Activated T-cell treated with anti-CD3 and anti-CD28 coated beads, Interleukin-2, amount 50 U/mL, for 48 hours (primary cell): ENCODE measurements around the gene TTLL9.

Experiments used
- DNase-seq, 2 experiments: peaks; one replicate each; pipeline ENCODE4 v3.0.0-alpha.2; 2020

TTLL9 gene

GRCh38 chr20:31951530-31952453 lies 81.4 kb downstream of the TTLL9 start, which contains the start of gene PDRG1:
Gene PDRG1, minus strand, starts transcription at chr20:31952046. Its CDS starts 85 bp downstream, at chr20:31951961.
- DNase-seq = peak; percentile 98 to 99

GRCh38 chr20:31953556-31954148 lies 83.2 kb downstream of the TTLL9 start:
- no peak for DNase-seq

GRCh38 chr20:31954500-31954899 lies 84.1 kb downstream of the TTLL9 start:
- DNase-seq = no peak

GRCh38 chr20:31956556-31957526 lies 86.4 kb downstream of the TTLL9 start:
- DNase-seq = no peak

GRCh38 chr20:31962761-31963160 lies 92.3 kb downstream of the TTLL9 start:
- no peak for DNase-seq

GRCh38 chr20:31963889-31964288 lies 93.5 kb downstream of the TTLL9 start:
- DNase-seq = no peak

GRCh38 chr20:31966991-31967655 lies 96.7 kb downstream of the TTLL9 start:
- DNase-seq = no peak

GRCh38 chr20:31967830-31968249 lies 97.4 kb downstream of the TTLL9 start, which contains the start of gene XKR7:
Gene XKR7, plus strand, starts transcription at chr20:31968151. Its CDS starts 25 bp downstream, at chr20:31968176.
- DNase-seq = no peak

- peak; percentile 87 to 90 for DNase-seq
These were observed 98.1 kb downstream of the TTLL9 start for GRCh38 chr20:31968291-31969126.

- DNase-seq = no peak
These were observed 99.6 kb downstream of the TTLL9 start for GRCh38 chr20:31969991-31970390.

- DNase-seq = no peak
These were observed 102.1 kb downstream of the TTLL9 start for GRCh38 chr20:31972471-31973021.

- no peak for DNase-seq
These were observed 103.9 kb downstream of the TTLL9 start for GRCh38 chr20:31974296-31974695.

- DNase-seq = no peak
These were observed 104.6 kb downstream of the TTLL9 start for GRCh38 chr20:31974951-31975487.

GRCh38 chr20:31975874-31976273 lies 105.4 kb downstream of the TTLL9 start:
- DNase-seq = no peak

GRCh38 chr20:31977080-31977479 lies 106.6 kb downstream of the TTLL9 start:
- no peak for DNase-seq

- no peak for DNase-seq
These were observed 109.4 kb downstream of the TTLL9 start for GRCh38 chr20:31979713-31980426.

- DNase-seq = no peak
These were observed 111.3 kb downstream of the TTLL9 start for GRCh38 chr20:31981784-31982183.

GRCh38 chr20:31984981-31985471 lies 114.6 kb downstream of the TTLL9 start:
- no peak for DNase-seq

- DNase-seq = no peak
These were observed 117.3 kb downstream of the TTLL9 start for GRCh38 chr20:31987744-31988143.
